ENCODE measurements around the gene NSUN4.
"Not testable (repeated sequence)": the region's sequence is repeated elsewhere in the genome, so short reads cannot be mapped to it uniquely, and the experiment has no call there.

Gene NSUN4

GRCh38 chr1:46310321-46310720 is 30.3 kb upstream of the NSUN4 start:
- no peak for TF ChIP-seq CTCF (IDR thresholded peaks at IDR 0.05; ENCODE audit: low read depth, low read length, missing control alignments)
- H3K4me3 ChIP-seq (ENCODE audit: low read depth, low read length), result no peak overlapping the region
- in situ Hi-C loops (cut with HindIII; ENCODE audit: low sequenced_read_pairs), result no loop called here
- DNase-seq (ENCODE audit: low read depth), result no peak

- no peak overlapping the region for H3K4me3 ChIP-seq (ENCODE audit: low read depth, low read length)
- no peak for DNase-seq (ENCODE audit: low read depth)
- TF ChIP-seq CTCF (IDR thresholded peaks at IDR 0.05; ENCODE audit: low read depth, low read length, missing control alignments), result no peak
- in situ Hi-C loops (cut with HindIII; ENCODE audit: low sequenced_read_pairs), result no loop called here
These were observed 24.8 kb upstream of the NSUN4 start for GRCh38 chr1:46315669-46316403.

GRCh38 chr1:46317323-46317722 is 23.3 kb upstream of the NSUN4 start:
- in situ Hi-C loops (cut with HindIII; ENCODE audit: low sequenced_read_pairs), result no loop called here
- H3K4me3 ChIP-seq (ENCODE audit: low read depth, low read length), result no peak overlapping the region
- no peak for TF ChIP-seq CTCF (IDR thresholded peaks at IDR 0.05; ENCODE audit: low read depth, low read length, missing control alignments)
- DNase-seq (ENCODE audit: low read depth), result no peak

- H3K4me3 ChIP-seq (ENCODE audit: low read depth, low read length); DNase-seq (ENCODE audit: low read depth); in situ Hi-C loops (cut with HindIII; ENCODE audit: low sequenced_read_pairs): not testable (repeated sequence)
These were observed 21.3 kb upstream of the NSUN4 start for GRCh38 chr1:46319301-46319700.

- DNase-seq (ENCODE audit: low read depth); H3K4me3 ChIP-seq (ENCODE audit: low read depth, low read length); in situ Hi-C loops (cut with HindIII; ENCODE audit: low sequenced_read_pairs): not testable (repeated sequence)
These were observed 20.4 kb upstream of the NSUN4 start for GRCh38 chr1:46319960-46320914.

- in situ Hi-C loops (cut with HindIII; ENCODE audit: low sequenced_read_pairs); DNase-seq (ENCODE audit: low read depth); H3K4me3 ChIP-seq (ENCODE audit: low read depth, low read length): not testable (repeated sequence)
These were observed 18.4 kb upstream of the NSUN4 start for GRCh38 chr1:46322191-46322590.

- DNase-seq (ENCODE audit: low read depth); H3K4me3 ChIP-seq (ENCODE audit: low read depth, low read length); in situ Hi-C loops (cut with HindIII; ENCODE audit: low sequenced_read_pairs): not testable (repeated sequence)
These were observed 15.1 kb upstream of the NSUN4 start for GRCh38 chr1:46325285-46326076.

- DNase-seq (ENCODE audit: low read depth); in situ Hi-C loops (cut with HindIII; ENCODE audit: low sequenced_read_pairs); H3K4me3 ChIP-seq (ENCODE audit: low read depth, low read length): not testable (repeated sequence)
These were observed 12.4 kb upstream of the NSUN4 start for GRCh38 chr1:46328182-46328581.

GRCh38 chr1:46329807-46330206 is 10.8 kb upstream of the NSUN4 start:
- in situ Hi-C loops (cut with HindIII; ENCODE audit: low sequenced_read_pairs); DNase-seq (ENCODE audit: low read depth); H3K4me3 ChIP-seq (ENCODE audit: low read depth, low read length): not testable (repeated sequence)

- in situ Hi-C loops (cut with HindIII; ENCODE audit: low sequenced_read_pairs); H3K4me3 ChIP-seq (ENCODE audit: low read depth, low read length); DNase-seq (ENCODE audit: low read depth): not testable (repeated sequence)
These were observed 10.2 kb upstream of the NSUN4 start for GRCh38 chr1:46330381-46330780.

- DNase-seq (ENCODE audit: low read depth); H3K4me3 ChIP-seq (ENCODE audit: low read depth, low read length); in situ Hi-C loops (cut with HindIII; ENCODE audit: low sequenced_read_pairs): not testable (repeated sequence)
These were observed 8.6 kb upstream of the NSUN4 start for GRCh38 chr1:46331786-46332540.

All from astrocyte of the cerebellum (primary cell).